Measurements from ENCODE around the gene PSMD4.

GRCh38 chr1:151235235-151235634 lies 19.3 kb upstream of the PSMD4 start:
- no peak for TF ChIP-seq POLR2AphosphoS5 (IDR thresholded peaks at IDR 0.05; ENCODE audit: borderline replicate concordance, low read depth, low read length)
- TF ChIP-seq EZH2 (IDR thresholded peaks at IDR 0.05): no peak
- no peak for TF ChIP-seq FOXP2 (optimal IDR thresholded peaks at IDR 0.05; ENCODE audit: control extremely low read depth, extremely low read length, insufficient read depth)
